Gastrocnemius medialis (tissue), 4 donors: Measurements from ENCODE around the gene ALDH4A1.

Experiments
- POLR2A ChIP-seq, 2 donors: fragments of 450-650 bp; IDR thresholded peaks; one replicate each; pipeline ENCODE4 v1.6.1; 2017; ENCODE audit warnings: antibody characterized with exemption in 2 of 2, mild to moderate bottlenecking in 2 of 2, moderate library complexity in 2 of 2
- TF ChIP-seq, protein P1 (sequence below), 5 experiments: fragments of 450-650 bp in 3 of 5; fragments of 200-600 bp in 2 of 5; sonication (generic) in 2 of 5; IDR thresholded peaks in 4 of 5; conservative IDR thresholded peaks in 1 of 5; 1 replicate in 4 of 5; 2 replicates in 1 of 5; pipeline ENCODE4 v1.5.1; 2016 to 2019; ENCODE audit warnings: antibody characterized with exemption in 5 of 5, mild to moderate bottlenecking in 3 of 5, moderate library complexity in 3 of 5

DNA sequence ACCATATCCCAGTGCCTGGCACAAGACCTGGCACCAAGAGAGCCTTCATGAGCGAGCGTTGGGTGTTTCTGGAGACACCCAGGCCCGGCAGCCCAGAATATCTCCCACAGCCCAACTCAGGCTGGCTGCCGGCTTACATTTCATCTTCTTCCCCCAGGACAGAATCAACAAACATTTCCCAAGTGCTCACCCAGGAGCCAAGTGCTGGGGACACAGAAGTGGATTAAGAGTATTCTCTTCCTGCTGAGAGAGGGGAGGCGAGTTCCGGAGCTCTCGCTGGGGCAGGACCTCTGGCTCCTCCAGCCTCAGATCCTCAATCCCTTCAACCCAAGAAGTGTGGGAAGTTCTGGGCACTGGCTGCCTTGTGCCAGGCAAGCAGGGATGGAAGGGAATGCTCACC is 30.5 kb upstream of the ALDH4A1 start:
- TF ChIP-seq, protein P1, sequence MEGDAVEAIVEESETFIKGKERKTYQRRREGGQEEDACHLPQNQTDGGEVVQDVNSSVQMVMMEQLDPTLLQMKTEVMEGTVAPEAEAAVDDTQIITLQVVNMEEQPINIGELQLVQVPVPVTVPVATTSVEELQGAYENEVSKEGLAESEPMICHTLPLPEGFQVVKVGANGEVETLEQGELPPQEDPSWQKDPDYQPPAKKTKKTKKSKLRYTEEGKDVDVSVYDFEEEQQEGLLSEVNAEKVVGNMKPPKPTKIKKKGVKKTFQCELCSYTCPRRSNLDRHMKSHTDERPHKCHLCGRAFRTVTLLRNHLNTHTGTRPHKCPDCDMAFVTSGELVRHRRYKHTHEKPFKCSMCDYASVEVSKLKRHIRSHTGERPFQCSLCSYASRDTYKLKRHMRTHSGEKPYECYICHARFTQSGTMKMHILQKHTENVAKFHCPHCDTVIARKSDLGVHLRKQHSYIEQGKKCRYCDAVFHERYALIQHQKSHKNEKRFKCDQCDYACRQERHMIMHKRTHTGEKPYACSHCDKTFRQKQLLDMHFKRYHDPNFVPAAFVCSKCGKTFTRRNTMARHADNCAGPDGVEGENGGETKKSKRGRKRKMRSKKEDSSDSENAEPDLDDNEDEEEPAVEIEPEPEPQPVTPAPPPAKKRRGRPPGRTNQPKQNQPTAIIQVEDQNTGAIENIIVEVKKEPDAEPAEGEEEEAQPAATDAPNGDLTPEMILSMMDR (IDR thresholded peaks at IDR 0.05 in 4 of 5, conservative IDR thresholded peaks at IDR 0.05 in 1 of 5): no peak
- no peak for TF ChIP-seq POLR2A (IDR thresholded peaks at IDR 0.05)
